ENCODE results near the gene CBFB. TPM values are rescaled to one million over a fixed set of nuclear protein-coding genes. Genes with fewer than 3 reads are reported as not detected.

The CBFB gene
- total and polyA plus RNA-seq, 2 of the 13 experiments (the other 11 are each of a cell fraction or from before 2014, with no cell fraction given): 22.1 to 70.8 TPM

DNA sequence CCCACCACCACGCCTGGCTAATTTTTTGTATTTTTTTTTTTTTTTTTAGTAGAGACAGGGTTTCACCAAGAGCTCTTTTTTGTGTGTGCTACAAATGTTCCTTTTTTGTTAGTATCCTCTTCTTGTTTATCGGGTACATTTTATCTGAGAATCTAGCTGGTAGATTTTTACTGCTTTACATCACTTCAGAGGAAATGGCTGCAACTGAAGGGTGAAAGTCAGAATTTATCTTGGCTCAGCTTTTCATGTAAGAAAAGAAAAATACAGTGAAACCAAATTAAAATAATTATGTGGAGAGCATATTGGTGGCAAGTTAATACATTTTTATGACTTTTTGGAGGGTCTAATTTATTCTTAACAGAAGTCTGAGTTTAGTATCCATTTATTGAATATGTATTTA lies 26.0 kb downstream of the CBFB start (continued):
- TF ChIP-seq KAT8 (CRISPR knock-in tag; IDR thresholded peaks at IDR 0.05): no peak
- TF ChIP-seq, protein P1, sequence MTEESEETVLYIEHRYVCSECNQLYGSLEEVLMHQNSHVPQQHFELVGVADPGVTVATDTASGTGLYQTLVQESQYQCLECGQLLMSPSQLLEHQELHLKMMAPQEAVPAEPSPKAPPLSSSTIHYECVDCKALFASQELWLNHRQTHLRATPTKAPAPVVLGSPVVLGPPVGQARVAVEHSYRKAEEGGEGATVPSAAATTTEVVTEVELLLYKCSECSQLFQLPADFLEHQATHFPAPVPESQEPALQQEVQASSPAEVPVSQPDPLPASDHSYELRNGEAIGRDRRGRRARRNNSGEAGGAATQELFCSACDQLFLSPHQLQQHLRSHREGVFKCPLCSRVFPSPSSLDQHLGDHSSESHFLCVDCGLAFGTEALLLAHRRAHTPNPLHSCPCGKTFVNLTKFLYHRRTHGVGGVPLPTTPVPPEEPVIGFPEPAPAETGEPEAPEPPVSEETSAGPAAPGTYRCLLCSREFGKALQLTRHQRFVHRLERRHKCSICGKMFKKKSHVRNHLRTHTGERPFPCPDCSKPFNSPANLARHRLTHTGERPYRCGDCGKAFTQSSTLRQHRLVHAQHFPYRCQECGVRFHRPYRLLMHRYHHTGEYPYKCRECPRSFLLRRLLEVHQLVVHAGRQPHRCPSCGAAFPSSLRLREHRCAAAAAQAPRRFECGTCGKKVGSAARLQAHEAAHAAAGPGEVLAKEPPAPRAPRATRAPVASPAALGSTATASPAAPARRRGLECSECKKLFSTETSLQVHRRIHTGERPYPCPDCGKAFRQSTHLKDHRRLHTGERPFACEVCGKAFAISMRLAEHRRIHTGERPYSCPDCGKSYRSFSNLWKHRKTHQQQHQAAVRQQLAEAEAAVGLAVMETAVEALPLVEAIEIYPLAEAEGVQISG (CRISPR knock-in tag; IDR thresholded peaks at IDR 0.05): no peak
- TF ChIP-seq, protein P2, sequence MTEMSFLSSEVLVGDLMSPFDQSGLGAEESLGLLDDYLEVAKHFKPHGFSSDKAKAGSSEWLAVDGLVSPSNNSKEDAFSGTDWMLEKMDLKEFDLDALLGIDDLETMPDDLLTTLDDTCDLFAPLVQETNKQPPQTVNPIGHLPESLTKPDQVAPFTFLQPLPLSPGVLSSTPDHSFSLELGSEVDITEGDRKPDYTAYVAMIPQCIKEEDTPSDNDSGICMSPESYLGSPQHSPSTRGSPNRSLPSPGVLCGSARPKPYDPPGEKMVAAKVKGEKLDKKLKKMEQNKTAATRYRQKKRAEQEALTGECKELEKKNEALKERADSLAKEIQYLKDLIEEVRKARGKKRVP (CRISPR knock-in tag; IDR thresholded peaks at IDR 0.05): no peak
- TF ChIP-seq LCORL (IDR thresholded peaks at IDR 0.05): no peak
- no peak for TF ChIP-seq LCORL (CRISPR knock-in tag; IDR thresholded peaks at IDR 0.05)

DNA sequence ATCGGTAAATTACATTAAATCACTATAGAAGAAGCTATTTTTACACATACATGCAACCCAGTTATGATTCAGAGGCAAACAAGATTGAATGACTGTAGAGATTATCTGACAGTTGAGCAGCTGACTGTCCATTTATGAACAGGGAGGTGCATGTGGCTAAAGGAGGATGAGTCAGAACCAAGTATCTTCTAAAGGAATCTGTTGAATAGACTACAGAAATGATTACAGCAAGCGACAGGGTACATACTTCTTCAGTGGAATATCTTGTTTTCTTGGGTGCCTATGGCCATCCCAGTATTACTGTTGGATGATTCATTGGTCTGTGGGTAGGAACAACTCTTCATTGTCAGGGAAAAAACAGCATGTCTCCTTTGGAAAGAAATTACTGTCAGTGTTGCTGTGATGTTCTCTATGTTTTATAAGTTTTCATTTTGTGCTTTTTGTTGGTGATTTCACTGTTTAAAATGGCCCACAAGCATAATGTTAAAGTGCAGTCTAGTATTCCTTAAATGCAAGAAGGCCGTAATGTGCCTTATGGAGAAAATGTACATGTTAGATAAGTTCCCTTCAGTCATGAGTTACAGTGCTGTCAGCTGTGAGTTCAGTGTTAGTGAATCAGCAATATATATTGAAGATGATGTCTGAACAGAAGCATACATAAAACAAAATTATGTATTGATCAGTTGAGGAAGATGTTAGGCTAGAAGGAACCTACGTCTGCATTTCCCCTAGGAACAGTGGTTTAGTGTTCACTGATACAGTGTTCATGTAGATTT lies 27.0 kb downstream of the CBFB start:
- 99% methylated on average over 4 of the region's 4 CpGs for WGBS (ENCODE audit: low lambda C conversion rate)
- no peak overlapping the region for H3K4me2 ChIP-seq (ENCODE audit: low read depth, low read length)
- ChIA-PET CTCF (ENCODE audit: low intra/inter-chr PET ratio, low total read pairs) (no interaction called here), POLR2A (no interaction called here)
- peaks cover 52% of the 10 kb centered on the region for H3K79me2 ChIP-seq (ENCODE audit: insufficient read depth, low read length)
- no peak overlapping the region for H3K9ac ChIP-seq (ENCODE audit: insufficient read depth, low read depth, low read length)
- H3K27me3 ChIP-seq (ENCODE audit: control insufficient read depth in 1 of 2, insufficient read depth in 2 of 2, low read length in 2 of 2): no peaks in the 10 kb centered on the region; a peak in 1 of 5 replicates
- no peak overlapping the region for H3K27ac ChIP-seq (ENCODE audit: extremely low read length, insufficient read depth, low read length)
- no TSS peak for BruUV-seq (replicated peaks)
- peaks cover 17% of the 10 kb centered on the region for H3K4me1 ChIP-seq (ENCODE audit: insufficient read depth, low read length)
- H2AFZ ChIP-seq (ENCODE audit: low read length): no peak overlapping the region
- no peaks in the 10 kb centered on the region; the same call in 1 of the 2 replicates for H4K20me1 ChIP-seq (ENCODE audit: insufficient read depth, low read length)
- FAIRE-seq (no peak), DNase-seq (ENCODE audit: low spot score) (peak; percentile 29), ATAC-seq (no peak)
- H3K36me3 ChIP-seq (replicated peaks in 1 of 2; ENCODE audit: control insufficient read depth in 1 of 2, insufficient read depth in 2 of 2, low read length in 2 of 2): peaks cover under 1 to 5% of the 10 kb centered on the region in 2 experiments; a peak in 4 of 5 replicates
- H3K9me3 ChIP-seq (ENCODE audit: low read length): no peaks in the 10 kb centered on the region
- in situ Hi-C loops (cut with HindIII; ENCODE audit: extremely low pct_ligation_motif_present, low pct_unique_long_range_greater_than_20kb): no loop called here
- intact Hi-C loops (cut with micrococcal nuclease; ENCODE audit: unreplicated experiment): no loop called here
- TF ChIP-seq CHD4 (IDR thresholded peaks at IDR 0.05; ENCODE audit: borderline replicate concordance, low read length): no peak
- 0 out of 2 replicates have a peak, but pooled peaks have one; percentile 11 for TF ChIP-seq FOSL2 (CRISPR knock-in tag; IDR thresholded peaks at IDR 0.05)
- no peak overlapping the region for H3K4me3 ChIP-seq (replicated peaks in 1 of 3; ENCODE audit: insufficient read depth in 1 of 3, low read depth in 2 of 3, low read length in 3 of 3)
